ENCODE measurements around the gene MYO1D.

DNA sequence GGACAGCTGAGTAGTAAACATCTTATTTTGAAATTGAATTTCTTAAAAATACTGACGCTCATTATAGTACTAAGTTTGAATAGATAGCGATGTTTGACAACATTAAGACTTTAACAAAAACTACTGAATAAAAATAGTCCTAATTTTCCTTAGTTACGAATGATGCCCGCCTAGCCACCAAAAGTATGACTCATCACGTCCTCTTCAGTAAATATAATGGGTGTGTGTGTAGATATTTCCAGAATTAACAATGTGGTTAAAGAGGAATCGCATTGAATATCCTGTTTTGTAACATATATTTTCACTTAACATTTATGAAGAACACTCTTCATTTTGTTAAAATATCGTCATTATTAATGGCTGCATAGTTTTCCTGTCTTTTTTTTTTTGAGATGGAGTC lies 187.6 kb downstream of the MYO1D start:
- TF ChIP-seq EP300 (IDR thresholded peaks at IDR 0.05) (no peak), CTCF (IDR thresholded peaks at IDR 0.05) (no peak), POLR2AphosphoS5 (IDR thresholded peaks at IDR 0.05) (no peak), POLR2A (IDR thresholded peaks at IDR 0.05) (no peak)
